DMS153 treated with DMSO at 0.1 percent for 48 hours (cell line): ENCODE results near the gene NCK2.
"Not testable (repeated sequence)": the region's sequence is repeated elsewhere in the genome, so short reads cannot be mapped to it uniquely, and the experiment has no call there.

ENCODE experiments used
- DNase-seq: peaks from one replicate; lab custom pipeline; 2025; ENCODE audit not compliant: unreplicated experiment; lab: John Stamatoyannopoulos, UW

The NCK2 gene

DNA sequence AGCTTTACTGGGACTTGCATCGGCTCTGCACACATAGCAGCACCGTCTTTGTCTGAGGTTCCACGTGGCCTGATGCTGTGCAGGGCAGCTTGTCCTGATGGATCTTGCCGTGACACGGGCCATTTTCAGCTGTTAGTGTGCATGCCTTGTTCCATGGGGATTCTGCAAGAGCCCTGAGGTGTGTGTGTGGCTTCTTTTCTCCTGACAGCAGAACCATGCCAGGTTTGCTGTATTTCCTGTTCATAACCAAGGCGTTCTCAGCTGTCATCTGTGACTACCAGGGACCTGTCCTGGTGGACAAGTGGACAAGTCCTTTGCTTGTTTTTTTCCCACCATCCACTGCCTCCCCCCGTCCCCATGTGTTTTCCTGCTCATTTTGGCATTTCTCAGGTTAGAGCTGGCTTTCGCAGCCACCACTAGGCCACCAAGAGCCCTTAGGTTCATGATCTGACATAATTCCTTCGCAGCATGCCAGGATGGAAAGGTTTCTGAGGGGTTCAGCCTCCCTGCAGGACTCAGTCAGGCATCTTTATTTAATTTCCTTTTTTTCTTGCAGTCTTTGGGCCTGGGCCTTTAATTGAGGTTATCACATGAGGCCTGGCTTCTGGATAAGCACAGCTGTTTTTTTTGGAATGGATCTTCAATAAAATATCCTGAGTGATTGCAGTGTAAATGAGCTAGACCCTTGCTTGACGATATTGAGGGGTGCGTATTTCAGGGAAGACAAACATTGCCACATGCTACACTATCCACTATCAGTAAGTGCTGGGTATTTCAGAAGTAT is 139.4 kb downstream of the NCK2 start:
- DNase-seq: no peak

DNA sequence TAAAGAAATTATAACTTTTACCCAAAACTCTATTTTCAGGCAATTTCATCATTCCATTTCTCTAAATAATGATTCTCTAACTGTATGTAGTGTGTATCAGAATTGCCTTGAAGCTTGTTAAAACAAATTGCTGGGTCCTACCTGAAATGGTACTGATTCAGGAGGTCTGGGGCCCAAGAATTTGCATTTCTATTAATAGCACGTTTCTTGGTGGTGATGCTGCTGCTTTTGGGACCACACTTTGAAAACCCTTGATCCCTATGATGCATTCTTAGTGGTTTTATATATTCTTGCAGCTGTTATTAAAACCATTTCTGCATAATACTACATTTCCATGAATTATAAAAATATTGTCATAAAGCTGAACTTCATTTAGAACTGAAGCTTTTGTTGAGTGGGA is 140.7 kb downstream of the NCK2 start:
- DNase-seq: no peak

DNA sequence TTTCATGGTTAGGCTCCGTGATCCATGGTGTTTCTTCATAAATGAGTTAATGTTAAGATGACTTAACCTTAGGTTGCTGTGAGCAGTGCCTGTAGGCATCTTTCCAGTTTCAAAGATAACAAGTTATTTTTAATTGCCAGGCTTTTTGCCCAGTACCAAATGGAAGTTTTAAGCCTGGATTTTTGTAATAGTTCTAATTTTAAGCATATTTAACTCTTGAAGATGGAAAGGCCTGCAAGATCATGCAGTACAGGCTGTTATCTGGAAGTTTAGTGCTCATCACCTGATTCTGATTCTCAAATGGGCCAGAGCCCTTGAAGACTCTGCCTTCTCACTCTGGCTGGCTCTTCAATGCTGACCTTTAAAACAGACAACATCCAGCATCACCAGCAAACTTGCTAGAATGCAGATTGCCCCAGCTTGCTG is 141.3 kb downstream of the NCK2 start:
- no peak for DNase-seq

DNA sequence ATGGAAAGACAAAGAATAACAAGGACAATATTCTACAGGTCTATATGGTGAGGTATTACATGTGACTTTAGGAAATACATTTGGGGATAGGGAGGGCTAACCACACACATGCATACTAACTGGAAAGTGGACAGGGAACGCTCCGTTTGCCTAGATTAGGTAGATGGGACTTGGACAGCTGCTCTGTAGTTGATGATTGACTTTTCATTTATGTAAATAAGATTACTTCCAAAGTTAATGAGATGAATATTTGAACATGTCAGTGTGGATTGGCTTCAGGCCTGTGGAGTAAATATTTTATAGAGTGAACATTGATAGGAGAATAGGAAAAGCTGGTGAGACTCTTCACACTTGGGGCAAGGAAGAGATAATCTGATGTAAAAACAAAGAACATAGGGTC is 142.0 kb downstream of the NCK2 start:
- DNase-seq: no peak

DNA sequence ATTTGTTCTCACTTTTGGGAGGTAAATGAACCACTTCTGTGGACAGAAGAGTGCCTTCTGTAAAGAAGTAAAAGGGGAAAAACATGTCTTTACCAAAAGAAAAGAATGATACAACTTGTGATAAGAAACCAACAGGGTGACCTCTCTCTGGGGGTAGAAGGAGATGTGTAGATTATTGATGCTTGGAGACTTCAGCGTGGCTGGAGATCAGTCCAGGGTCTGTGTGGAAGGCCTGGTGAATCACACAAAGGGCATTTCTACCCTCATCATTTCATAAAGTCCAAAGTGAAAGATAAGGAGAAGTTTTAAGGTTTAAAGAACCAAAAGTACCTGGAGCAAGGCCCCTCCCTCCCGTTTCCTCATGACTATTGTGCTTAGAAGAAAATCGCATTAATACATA is 142.5 kb downstream of the NCK2 start:
- no peak for DNase-seq

DNA sequence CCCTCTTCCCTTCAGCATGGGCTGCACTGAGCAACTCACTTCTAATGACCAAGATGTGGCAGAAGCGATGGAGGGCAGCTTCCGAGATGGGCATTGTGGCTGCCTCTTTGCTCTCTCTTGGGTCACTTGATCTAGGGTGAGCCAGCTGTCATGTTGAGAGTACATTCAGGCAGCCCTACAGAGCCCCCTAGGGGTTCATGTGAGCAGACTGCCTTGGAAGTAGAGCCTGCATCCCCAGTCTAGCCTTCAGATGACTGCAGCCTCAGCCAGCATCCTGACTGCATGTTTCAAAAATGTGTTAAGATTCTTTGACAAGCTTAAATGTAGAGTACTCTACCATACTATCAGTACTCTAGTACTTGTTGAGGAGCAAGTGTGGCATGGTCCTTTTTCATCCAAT is 143.9 kb downstream of the NCK2 start:
- no peak for DNase-seq

DNA sequence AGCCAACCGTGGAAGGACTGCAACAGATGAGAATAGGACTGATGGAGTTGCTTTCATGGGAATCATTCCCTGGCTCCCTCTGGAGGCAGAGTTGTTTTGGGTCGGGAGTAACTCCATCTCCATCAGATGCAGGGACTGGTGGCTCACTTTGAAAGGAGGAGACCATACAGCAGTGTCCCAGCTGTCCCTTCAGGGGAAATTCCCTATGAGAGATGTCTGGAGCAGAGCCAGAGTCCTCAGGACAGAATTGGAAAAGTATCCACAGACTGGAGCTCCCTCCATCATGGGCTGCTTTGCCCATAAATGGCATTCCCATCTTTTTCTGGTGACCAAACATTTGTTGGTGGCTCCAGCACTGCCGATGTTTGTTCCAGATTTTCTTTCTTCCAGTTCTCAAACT is 144.3 kb downstream of the NCK2 start:
- DNase-seq: no peak

DNA sequence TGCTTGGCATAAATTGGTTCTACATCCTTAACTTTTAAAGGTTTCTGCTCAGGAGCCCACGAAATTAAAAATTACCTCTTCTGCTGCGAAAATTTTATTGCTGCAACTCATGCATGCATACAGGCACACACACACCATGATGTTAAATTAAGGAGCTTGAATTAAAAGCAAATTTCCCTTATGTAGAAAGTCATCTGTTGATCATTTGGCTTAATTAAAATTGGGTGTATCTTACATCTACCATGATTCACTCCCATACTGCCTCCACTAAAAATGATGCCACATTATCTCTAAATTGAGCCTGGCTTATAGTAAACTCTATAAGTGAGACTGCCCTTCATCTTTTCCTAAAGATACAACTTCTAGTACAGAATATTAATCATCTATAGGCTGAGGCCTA is 145.4 kb downstream of the NCK2 start:
- no peak for DNase-seq

DNA sequence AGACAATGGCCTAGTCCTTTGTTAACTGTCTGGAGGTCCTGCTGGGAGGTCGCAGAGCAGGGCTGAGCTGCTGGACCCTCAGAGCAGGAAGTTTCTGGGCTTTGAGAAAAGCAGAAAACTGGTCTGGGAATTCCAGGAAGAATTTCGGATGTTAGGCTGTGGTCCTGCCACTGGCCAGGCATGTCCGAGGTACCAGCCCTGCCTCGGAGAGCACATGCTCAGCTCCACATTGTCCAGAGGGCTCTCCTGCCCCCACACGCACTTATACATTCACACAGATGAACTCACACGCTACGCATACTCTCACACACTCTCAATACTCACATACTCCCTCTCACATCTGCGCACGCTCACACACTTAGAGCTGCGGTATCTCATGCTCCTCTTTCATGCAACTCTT is 146.1 kb downstream of the NCK2 start:
- DNase-seq: no peak

DNA sequence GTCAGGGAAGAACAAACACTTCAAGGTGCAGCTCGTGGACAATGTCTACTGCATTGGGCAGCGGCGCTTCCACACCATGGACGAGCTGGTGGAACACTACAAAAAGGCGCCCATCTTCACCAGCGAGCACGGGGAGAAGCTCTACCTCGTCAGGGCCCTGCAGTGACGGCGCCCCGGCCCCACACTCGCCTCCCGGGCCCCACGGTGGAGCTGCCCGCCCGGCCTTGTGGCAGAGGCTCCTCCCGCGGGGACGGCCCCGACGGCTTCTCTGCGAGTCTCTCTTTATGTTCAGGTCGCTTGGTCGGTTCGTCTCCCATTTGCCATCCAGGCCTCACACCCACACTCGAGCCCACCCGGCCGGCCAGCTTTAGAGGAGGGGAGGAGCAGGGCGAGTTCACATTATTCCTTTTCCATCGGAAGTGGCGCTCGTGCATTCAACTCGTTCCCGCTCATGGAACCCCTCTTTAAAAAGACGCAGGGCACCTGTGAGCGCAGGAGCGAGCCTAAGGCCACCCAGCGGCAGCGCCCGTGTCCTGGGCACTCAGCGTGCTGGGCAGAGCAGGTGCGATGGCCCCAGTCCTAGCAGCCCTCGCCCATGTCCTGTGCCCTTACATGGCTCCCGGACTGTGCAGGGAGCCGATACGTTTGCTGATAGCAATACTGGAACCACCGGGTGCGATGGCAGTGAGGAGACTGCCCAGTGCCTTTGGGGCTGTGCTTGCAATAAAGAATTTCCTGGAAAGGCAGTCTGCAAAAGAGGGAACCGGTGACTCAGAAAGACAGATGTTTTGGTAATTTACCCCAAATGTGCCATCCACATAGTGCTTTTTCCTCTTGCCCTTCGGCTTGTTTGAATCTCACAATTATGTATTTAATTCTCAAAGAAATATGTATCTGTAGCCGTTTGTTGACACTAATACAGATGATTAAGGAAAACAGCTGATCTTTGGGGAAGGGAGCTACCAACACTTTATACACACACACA is 148.6 kb downstream of the NCK2 start:
- no peak for DNase-seq

DNA sequence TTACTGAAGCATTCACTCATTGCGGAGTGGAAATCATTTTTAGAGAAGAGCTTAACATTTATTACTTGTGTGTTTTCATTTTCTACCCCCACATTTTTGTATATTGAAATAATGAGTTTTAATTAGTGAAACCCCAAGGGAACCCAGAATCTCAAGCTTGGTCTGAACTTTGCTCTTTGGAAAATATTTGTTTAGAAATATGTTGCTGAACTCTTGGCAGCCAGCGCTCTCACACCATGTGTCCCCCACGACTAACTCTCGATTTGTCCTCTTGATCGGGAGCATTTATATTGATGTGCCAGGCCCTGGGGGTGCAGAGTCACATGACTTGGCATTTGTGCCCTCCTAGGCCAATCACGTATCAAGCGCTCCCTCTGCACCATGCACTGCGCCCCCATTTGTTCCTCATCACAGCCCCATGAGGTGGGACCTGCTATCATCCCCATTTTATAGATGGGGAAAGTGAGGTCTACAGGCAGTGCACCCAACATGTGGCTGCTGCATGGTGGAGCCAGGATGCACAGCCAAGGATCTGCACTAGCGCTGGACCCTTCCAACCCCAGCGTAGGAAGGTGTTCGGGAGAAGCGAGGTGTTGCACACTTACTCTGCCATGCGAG is 149.7 kb downstream of the NCK2 start:
- no peak for DNase-seq

DNA sequence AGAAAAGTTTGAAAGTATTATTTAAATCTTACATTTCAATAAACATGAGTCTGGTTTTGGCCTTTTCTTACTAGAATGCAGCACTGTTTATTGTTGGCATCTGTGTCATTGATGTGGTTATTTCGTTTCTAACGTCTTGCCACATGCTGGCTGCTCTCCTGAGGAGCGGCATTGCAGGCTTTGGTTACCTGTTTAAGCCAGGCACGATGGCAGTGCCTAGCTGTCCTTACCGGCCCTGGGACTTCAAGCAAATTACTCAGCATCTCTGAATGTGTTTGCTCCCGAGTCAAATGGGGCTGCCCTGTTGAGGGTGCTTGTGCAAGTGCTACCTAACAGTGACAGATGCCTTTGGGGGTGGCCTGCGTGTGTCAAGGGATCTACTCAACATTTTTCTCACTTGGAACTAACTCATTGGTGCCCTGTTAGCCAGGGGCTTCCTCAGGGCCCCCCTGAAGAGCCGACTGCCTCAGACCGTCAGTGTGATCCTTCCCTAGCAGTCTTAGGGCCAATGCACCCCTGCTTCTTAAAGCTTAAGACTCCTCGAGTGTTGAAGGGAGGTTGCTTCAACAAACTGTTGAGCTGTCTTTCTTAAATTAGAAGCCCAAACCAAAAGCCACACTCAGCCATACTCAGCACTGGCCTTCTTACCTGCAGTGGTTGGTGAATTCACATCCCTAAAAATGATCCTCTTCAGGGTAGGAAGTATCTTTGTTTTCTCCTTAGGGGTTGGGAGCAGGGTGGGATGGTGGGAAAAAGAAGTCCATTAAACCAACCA is 151.5 kb downstream of the NCK2 start:
- no peak for DNase-seq

DNA sequence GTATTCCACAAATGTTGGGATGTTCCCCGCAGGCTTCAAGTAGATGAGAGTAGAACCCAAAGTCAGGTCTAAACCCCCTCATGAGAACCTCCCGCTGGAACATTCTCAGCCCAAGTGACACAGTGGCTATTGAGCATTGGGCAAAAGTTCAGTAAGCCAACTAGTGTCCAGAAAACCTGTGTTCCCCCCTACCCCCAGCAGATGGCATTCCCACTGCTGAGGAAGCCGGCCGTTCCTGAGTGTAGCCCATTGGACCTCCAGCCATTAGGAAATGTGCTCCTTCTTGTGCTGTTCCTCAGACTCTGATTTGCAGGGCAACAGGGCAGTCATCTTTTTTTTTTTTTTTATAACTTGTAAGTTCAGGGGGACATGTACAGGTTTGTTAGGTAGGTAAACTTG is 152.1 kb downstream of the NCK2 start:
- no peak for DNase-seq

DNA sequence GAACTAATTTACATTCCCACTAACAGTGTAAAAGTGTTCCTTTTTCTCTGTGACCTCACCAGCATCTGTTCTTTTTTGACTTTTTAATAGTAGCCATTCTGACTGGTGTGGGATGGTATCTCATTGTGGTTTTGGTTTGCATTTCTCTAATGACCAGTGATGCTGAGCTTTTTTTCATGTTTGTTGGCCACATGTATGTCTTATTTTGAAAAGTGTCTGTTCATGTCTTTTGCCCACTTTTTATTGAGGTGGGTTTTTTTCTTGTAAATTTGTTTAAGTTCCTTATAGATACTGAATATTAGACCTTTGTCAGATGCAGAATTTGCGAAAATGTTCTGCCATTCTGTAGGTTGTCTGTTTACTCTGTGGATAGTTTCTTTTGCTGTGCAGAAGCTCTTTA is 153.0 kb downstream of the NCK2 start:
- not testable (repeated sequence) for DNase-seq

DNA sequence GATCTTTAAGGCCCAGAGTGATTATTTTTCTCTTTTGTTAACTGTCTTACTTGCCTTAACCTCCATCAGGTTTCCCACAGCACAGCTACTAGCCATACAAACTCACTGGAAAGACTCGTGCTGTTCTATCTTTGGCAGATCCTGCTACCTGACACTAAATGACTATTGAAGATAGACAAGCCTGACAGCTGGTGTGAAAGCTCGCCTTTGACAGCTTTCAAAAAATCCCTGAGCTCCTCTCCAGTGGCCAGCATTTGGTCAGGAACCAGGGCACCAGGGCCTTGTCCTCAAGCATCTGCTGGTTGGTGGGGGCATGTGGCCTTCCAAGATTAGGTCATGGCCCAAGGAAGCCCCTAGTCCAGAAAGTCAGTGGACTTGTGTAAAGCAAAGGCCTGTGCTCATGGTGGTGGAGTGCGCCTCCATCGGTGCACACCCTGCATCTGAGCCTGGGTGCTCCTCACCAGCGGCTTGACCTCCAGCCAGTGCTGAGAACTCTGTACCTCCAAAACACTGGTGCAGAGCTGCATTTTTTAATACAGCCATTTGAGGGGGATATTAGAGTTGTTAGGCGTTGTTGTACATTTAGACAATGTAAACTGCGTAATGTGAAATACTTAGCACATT is 158.5 kb downstream of the NCK2 start:
- DNase-seq: no peak

DNA sequence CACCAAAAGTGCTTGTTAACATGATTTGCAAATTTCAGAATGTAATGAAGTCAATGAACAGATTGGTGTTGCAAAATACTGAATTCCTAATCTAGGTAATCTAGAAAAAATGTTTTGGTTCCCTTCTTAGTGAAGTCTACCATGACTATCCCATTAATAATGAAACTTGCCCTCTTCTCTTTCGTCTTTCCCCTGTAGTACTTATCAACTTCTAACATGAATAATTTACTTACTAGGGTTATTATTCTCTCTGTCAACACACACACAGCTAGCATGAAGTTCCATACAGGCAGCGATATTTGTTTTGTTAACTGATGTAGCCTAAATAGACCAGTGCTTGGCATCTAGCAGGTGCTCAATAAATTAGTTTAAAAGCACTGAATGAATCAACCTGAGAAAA is 160.2 kb downstream of the NCK2 start:
- no peak for DNase-seq

DNA sequence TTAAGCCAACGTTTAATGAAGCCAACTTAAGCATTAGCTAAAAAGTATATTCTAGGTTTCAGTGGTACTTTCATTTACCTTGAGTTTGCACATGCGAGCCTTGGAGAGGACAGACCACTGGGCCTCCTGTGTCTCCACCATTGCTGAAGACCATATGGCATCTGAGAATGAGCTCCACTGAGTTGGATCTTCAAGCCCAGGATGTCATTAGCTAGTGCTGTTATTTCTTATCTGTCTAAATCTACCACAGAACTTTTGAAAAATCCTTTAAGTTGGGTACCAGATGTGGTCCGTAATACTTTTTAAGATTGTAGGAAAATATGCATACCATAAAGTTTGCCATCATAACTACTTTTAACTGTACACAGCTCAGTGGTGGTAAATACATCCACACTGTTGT is 161.8 kb downstream of the NCK2 start:
- no peak for DNase-seq

DNA sequence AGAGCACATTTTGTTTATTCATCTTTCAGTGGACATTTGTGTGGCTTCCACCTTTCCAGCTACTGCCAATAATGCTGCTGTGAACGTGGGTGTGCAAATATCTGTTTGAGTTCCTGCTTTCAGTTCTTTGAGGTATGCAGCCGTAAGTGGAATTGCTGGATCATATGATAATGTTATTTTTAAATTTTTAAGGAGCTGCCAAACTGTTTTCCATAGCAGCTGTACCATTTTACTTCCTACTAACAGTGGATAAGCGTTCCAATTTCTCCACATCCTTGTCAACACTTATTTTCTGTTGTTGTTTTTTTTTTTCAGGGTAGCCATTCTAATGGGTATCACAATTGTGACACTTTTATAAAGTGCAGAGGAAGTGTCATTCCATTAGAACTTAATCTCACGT is 162.5 kb downstream of the NCK2 start:
- no peak for DNase-seq

DNA sequence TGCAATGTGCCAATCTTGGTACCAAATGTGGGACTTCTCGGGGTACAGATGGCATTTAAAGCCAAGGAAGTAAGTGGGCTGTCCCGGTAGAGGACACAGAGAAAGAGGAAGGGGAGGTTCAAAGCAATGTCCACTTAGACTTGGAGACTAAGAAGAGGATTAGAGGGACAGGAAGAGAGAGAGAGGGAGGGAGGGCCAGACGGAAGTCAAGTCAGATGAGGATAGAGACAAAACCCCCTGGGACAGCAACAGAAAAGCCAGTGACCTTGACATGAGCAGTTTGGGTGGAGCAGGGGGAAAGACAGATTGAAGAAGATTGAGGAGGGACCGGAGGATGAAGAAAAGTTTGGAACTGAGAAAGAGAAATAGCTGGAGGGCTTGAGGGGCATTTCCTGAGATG is 164.5 kb downstream of the NCK2 start:
- no peak for DNase-seq

DNA sequence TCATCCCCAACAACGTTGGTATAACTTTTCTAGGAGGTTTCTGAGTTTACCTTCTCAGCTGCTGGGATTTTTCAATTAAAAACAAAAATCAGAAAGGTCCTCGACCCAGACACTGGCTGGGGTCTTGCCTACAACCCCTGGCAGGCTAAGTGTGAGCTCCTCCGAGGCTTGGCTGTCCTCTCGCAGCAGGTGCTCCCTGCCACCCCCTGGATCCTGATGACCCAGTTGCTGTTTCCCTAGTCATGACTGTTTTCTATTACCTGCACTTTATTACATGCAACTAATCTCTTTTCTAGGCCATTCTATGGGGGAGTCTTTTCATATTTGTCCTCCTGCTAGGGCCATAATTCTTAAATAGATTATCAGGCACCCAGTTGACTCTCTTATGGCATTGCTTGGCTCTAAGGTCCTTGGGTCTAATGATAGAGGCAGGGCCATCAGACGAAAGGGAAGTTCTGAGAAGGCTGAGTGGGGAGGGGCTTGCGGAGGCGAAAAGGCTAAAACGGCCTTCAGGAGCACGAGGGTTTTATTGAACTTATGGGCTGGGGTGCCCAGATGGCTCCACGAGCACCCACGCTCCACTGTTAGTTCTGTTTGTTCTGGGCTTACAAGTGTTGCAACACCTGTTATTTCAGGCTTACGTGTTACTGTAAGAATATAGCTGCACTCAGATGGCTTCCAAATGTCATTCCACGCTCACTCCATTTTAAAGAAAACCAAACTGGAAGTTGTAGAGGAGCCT is 166.0 kb downstream of the NCK2 start:
- no peak for DNase-seq
